Middle frontal gyrus (tissue), 1 donor: Measurements from ENCODE around the gene LYPD8.

Experiments used
- DNase-seq: peaks from one replicate; pipeline ENCODE4 v3.0.0-alpha.2; 2015; ENCODE audit warnings: low spot score; ENCODE audit errors: extremely low spot score

Gene LYPD8

DNA sequence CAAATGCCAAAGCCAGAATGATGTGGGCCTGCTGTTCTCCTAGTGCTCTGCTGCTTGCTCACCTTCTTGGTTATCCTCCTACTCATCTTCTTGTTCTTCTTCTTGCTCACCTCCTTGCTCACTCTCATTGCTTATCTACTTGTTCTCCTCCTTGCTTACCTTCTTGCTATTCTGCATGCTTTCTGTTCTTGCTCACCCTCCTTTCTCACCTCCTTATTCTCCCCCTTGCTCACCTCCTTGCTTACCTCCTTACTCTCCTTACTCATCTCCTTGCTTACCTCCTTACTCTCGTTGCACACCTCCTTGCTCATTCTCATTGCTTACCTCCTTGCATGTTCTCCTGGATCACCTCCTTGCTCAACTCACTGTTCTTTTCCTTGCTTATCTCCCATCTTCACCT, 52.8 kb downstream of the LYPD8 start, which contains the start of gene OR14I1:
TSS of gene OR14I1 (minus strand) at position 53 of the 400 bp plus-strand sequence.
- no peak for DNase-seq

DNA sequence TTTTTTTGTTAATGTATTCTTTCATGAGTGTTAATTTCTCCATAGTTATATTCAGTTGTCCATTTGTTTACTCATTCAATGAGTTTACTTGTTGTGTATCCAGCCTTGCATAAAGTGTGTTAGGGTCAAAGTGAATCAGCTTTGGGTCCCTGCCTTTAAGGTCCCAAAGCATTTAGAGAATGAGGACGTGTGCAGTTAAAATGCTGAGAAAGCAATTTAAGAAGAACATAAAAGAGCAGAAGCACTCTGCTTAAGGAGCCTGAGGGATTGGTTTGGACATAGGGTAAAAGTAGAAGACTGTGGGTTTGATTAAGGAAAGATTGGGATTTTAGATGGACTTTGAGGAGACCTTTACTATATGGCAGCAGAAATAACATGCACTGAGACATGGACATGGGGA, 56.5 kb downstream of the LYPD8 start:
- no peak for DNase-seq

DNA sequence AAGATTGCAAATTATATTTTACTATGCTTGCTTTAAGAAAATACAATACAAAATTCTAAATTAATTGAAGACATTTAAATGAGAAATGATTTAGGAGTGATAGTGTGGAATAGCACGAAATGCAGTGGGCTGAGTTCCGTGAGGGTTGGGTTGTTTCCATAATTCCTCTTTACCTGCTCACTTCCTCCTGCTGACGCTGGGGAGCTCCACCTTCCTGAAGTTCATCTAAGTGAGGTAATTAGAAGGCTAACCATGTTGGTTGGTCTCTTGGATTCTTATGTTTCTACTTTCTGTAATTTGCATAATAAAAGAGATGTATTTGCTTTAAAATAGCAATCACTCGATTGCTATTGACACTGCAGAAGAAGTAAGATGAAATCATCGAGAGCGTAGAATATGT, 57.7 kb downstream of the LYPD8 start:
- no peak for DNase-seq

DNA sequence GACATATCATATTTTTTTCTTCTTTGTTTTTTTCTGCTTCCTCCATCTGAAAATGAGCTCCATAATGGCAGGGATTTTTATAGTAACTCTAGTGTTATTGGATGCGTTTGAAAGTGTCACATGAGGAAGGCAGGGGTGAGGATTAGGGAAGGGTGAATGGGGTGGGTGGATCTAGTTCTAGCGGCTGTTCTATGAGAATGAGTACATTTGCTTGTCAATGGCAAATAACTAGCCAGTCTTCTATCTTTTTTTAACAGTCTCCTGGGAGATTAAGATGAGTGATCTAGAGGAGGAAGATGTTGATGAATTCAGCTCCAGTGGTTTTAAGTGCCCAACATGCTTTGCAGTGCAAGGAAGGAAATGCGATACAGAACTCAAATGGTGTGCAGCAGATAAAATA, 58.8 kb downstream of the LYPD8 start:
- no peak for DNase-seq

DNA sequence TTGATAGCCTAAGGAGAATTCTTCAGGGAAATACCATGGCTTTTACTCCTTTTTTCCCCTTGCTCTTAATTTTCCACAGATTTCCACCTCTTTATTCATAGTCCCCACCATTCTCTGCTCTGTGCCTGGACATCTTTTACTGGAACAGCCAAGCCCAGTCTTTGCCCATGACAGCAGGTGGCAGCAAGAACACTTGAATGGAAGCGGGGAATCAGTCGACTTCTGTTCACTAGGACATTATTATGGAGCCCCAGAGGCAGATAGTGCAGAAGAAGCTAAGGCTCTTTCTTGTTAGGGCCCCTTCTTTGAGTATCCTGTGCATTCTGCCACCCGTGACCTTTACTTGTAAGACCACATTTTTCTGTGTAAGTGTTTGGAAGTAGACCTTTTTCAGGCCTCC, 59.3 kb downstream of the LYPD8 start:
- no peak for DNase-seq

DNA sequence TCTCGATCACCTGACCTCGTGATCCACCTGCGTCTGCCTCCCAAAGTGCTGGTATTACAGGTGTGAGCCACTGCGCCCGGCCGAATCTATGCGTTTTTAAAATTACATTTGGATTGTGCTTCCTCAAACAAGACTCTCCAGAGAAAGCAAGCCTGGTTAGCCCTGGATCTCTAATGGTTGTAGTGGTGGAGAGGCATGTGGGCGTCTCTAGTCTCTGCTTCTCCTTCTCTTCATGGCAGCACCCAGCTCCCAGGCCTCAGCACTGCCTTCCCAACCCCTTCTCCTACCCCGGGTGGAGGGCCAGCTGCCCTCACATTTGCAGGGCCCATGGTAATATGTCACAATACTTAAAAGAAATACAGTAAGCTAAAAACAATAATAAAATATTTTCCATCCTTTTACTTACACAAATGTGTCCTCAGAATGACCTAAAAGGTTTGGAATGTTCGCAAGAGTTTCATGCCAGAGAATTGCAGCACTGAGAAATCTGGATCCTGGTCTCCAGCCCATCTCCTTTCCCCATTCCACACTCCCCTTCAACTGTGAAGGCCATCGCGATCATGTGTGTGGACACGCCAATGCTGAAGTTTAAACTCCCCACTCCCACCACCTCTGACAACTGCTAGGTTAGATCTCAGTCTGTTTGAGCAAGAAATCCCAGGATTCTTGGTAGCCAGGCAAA, 60.0 kb downstream of the LYPD8 start:
- DNase-seq, result no peak

DNA sequence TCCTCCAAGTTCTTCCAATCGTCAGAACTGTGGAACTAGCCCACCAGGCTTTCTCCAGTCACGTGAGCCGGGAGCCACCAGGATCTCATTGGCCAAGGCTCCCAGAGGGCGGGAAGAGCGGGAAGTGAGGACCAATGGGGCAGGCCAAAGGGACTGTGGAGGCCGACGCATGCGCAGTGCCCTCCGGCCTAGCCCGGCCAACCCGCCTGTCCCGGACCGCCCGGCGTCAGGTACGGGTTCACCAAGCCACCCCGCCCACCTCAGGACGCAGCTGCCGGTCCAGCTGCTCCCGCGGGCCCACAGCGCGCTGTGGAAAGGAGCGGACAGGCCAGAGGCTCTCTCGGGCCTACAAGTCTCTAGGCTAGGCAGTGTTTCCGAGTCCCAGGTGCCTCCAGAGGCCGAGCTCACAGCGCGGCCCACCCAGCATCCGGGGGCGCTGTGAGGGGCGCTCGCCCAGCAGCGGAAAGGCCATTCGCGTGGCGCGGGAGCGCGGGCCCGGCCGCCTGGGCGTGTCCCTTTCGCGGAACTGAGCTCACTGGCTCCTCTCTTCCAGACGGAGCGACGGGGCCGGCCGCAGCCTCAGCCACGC, 63.9 kb downstream of the LYPD8 start:
- DNase-seq, result no peak
